ENCODE data around the gene NAV2. TPM values are rescaled to one million over a fixed set of nuclear protein-coding genes. Genes with fewer than 3 reads are reported as not detected.

NAV2 gene
- total RNA-seq, 2 experiments from 2014 or later = 0.23 to 0.71 TPM

GRCh38 chr11:20159466-20160381 is 447.1 kb downstream of the NAV2 start:
- H3K4me3 Mint-ChIP-seq = no peak overlapping the region

DNA sequence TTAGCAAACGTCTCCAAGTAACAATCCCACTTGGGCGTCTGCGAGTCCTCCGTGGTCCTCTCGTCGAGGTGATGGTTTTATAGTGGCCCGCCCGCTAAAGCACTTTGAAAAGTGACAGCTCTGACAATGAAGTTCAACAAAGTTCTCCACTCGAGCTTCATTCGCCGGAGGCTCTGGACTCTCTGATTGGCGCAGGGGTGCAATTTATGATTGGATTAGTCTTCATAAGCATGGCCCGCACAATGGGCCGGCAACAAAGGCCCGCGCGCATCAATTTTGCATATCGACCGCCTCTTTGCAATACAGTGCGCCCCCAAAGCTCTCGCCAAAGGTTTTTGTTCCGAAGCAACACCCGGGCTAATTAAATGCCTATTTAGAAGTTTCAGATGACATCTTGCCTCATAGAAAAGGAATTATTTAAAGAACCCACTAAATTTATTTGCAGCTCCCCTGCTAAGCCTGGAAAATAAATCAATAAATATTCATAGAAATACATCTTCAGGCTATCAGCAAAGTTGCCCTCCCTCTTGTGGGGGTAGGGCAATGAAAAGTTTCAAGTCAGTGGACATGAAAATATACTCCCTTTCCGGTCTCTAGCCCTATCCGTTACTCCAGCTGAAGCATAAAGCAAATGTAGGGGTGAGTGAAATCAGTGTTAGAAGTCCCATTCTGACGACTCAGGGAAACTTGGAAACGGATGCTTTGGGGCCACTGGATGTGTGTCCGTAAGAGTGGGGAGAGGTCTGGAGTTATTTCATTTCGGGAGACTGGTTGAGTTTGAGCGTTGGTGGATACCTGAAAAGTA is 448.0 kb downstream of the NAV2 start, which contains the start of gene DBX1:
Gene DBX1, minus strand, starts transcription at position 51 of the 805 bp plus-strand sequence. CDS start 151 bp downstream, outside the sequence.
- CTCF ChIA-PET = interaction anchor here (1.6 kb wide), 1 partner anchor 27 kb away, joined by 5 read pairs; no protein-coding TSS in a partner anchor
- H3K36me3 Mint-ChIP-seq (ENCODE audit: low read depth) = peaks cover 21% of the 10 kb centered on the region
- peaks cover 3% of the 10 kb centered on the region for H3K9me3 Mint-ChIP-seq (ENCODE audit: insufficient read depth)
- DNase-seq (no peak), ATAC-seq (no peak)
- peak within 1 kb of the TSS; percentile 34 for H3K4me3 Mint-ChIP-seq
- H3K4me1 Mint-ChIP-seq (ENCODE audit: low read depth) = peaks cover 30% of the 10 kb centered on the region
- peak within 1 kb of the TSS; percentile 35 for H3K27ac Mint-ChIP-seq
- POLR2A ChIA-PET = no interaction called here
- H3K27me3 Mint-ChIP-seq (ENCODE audit: low read depth) = peaks cover 84% of the 10 kb centered on the region

More at GRCh38 chr11:20159466-20160381, 447.1 kb downstream of the NAV2 start:
- peaks cover 84% of the 10 kb centered on the region for H3K27me3 Mint-ChIP-seq (ENCODE audit: low read depth)
- peak overlapping the region; percentile 6 for H3K27ac Mint-ChIP-seq
- DNase-seq (no peak), ATAC-seq (no peak)
- H3K36me3 Mint-ChIP-seq (ENCODE audit: low read depth) = peaks cover 21% of the 10 kb centered on the region
- peaks cover 30% of the 10 kb centered on the region for H3K4me1 Mint-ChIP-seq (ENCODE audit: low read depth)
- CTCF ChIA-PET = no interaction called here
- H3K9me3 Mint-ChIP-seq (ENCODE audit: insufficient read depth) = peaks cover 3% of the 10 kb centered on the region
- POLR2A ChIA-PET = no interaction called here

DNA sequence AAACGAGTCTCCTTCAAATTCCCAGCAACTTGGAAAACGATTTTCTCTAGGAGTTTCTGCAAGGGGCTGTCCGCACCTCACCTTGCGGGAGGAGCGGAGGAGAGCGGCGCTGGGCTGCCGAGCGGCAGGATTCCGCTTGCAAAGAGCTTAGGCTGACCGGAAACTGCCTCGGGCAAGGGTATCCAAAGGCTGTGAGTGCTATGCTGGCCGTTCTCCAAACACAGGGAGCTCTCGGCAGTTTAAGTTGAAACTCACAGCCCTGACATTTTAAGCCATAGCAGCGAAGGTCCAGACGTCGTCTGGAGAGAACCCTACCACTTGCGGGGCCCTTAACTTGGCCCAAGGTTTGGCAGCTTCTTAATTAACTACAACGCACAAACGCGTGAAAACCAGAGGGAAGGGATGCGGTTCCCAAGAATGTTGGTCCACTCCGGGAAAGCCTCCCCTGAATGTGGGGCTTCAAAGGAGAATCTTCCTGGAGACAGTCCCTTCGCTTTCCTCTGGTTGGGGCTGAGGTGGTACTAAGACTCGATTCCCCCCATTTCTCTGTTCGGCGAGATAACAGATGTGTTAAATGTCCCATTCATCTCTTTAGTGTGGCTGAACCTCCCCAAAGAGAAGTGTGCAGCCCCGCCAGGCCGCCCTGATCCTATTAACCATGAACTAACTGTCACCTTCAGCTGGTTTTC is 448.7 kb downstream of the NAV2 start:
- POLR2A ChIA-PET = no interaction called here
- Mint-ChIP-seq H3K27ac (no peak overlapping the region), H3K27me3 (ENCODE audit: low read depth) (peaks cover 80% of the 10 kb centered on the region), H3K4me1 (ENCODE audit: low read depth) (peaks cover 25% of the 10 kb centered on the region), H3K4me3 (peak overlapping the region; percentile 50), H3K36me3 (ENCODE audit: low read depth) (peaks cover 21% of the 10 kb centered on the region), H3K9me3 (ENCODE audit: insufficient read depth) (peaks cover 3% of the 10 kb centered on the region)
- DNase-seq (no peak), ATAC-seq (no peak)
- CTCF ChIA-PET = interaction anchor here (1.4 to 1.6 kb wide), 2 partner anchors 26 to 28 kb away, joined by 3 to 5 read pairs; no protein-coding TSS in a partner anchor

DNA sequence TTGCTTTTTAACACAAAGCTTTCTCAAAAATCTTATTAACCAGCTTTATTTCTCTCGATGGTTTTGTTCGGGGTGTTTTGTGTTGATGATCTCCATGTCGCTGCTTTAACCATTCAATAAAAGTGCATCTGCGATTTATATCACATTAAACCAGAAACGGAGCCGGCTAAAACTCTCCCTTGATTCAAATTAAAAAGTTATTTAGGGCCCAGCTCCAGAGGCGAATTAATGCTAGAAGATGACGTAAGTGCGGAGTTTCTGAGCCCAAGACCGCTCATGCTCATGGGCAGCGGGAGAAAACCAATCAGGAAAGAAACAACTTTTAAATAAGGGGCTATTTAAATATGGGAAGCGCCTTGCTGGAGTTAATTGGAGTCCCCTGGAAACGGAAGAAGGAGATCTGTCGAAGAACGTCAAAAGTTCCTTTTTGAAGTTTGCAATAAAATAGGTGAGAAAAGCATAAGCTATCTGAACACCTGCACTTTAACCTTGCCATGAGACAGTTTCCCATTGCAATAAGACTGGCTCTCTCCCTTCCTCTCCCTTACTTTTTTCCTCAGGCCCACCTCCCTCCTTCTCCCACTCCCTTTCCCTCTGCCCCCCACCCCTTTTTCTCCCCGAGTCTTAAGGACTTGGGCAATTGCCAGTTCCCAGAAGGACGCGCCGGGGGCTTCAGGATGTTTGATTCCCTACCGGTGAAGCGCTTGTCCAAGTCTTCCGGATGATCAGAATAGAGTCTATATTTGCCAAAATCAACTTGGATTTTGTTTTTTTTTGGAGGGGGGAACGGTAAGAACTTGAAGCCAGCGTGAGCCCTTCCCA is 449.5 kb downstream of the NAV2 start:
- Mint-ChIP-seq H3K4me3 (peak overlapping the region; percentile 50), H3K9me3 (ENCODE audit: insufficient read depth) (peaks cover 3% of the 10 kb centered on the region), H3K36me3 (ENCODE audit: low read depth) (peaks cover 21% of the 10 kb centered on the region), H3K27me3 (ENCODE audit: low read depth) (peaks cover 82% of the 10 kb centered on the region), H3K27ac (peak overlapping the region; percentile 64), H3K4me1 (ENCODE audit: low read depth) (peaks cover 21% of the 10 kb centered on the region)
- POLR2A ChIA-PET = no interaction called here
- CTCF ChIA-PET = interaction anchor here (1.4 to 1.6 kb wide), 2 partner anchors 27 to 29 kb away, joined by 3 to 5 read pairs; no protein-coding TSS in a partner anchor
- no peak for DNase-seq
- no peak for ATAC-seq

- Mint-ChIP-seq H3K27me3 (ENCODE audit: low read depth) (peaks cover 78% of the 10 kb centered on the region), H3K4me3 (peak overlapping the region; percentile 56), H3K4me1 (ENCODE audit: low read depth) (peaks cover 14% of the 10 kb centered on the region), H3K36me3 (ENCODE audit: low read depth) (peaks cover 18% of the 10 kb centered on the region), H3K9me3 (ENCODE audit: insufficient read depth) (peaks cover 3% of the 10 kb centered on the region), H3K27ac (peak overlapping the region; percentile 50)
- ATAC-seq = no peak
- no peak for DNase-seq
- ChIA-PET POLR2A (no interaction called here), CTCF (interaction anchor here (1.4 to 1.6 kb wide), 2 partner anchors 28 to 30 kb away, joined by 3 to 5 read pairs; no protein-coding TSS in a partner anchor)
Measured at GRCh38 chr11:20162824-20163782, 450.5 kb downstream of the NAV2 start.

DNA sequence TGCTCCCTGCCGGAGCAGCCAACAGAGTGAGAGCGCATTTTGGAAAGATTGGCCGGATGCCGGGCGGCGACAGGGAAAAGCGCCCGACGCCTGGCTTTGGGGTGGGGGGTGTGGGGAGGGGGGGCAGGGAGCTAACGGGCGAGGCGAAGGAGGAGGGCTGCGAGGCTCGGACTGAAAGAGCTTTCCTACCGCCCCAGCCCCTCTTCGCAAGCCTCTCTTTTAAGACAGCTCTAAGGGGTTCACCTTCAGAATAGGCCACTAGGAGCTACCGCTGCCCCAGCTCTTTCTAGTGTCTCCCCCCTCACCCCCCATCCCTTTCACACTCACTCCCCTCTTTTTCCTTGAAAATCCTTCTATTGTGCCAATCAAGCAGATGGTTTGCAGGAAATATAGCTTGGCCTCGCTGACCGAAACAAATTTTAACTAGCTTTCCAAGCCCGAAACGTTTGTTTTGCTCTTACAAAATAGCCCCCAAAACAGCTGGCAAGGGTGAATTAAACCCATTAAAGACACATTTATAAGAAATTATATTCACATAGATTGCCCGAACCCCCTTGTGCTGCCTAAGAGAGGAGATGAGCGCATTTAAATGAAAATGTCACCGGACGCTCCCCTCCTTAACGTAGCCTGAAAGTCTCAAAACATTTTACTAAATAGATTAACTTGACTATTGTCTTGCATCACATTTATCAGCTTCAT is 451.3 kb downstream of the NAV2 start:
- no peak for ATAC-seq
- no peak for DNase-seq
- Mint-ChIP-seq H3K36me3 (ENCODE audit: low read depth) (peaks cover 12% of the 10 kb centered on the region), H3K9me3 (ENCODE audit: insufficient read depth) (peaks cover 3% of the 10 kb centered on the region), H3K27ac (no peak overlapping the region), H3K27me3 (ENCODE audit: low read depth) (peaks cover 70% of the 10 kb centered on the region), H3K4me3 (no peak overlapping the region), H3K4me1 (ENCODE audit: low read depth) (peaks cover 14% of the 10 kb centered on the region)
- ChIA-PET POLR2A (no interaction called here), CTCF (interaction anchor here (1.4 to 1.6 kb wide), 2 partner anchors 31 to 36 kb away, joined by 4 to 5 read pairs; no protein-coding TSS in a partner anchor)

Small RNAs within 50 kb of the gene (microRNA-seq; reads per million reads assigned to microRNA genes)
- gene MIR4694 = not detected
